Stimulated activated CD8-positive, alpha-beta memory T cell treated with anti-CD3 and anti-CD28 coated beads, Interleukin-15, amount 100 ng/mL, for 4 hours (primary cell): ENCODE measurements around the gene TUBG2.

Source experiments
- DNase-seq, 2 donors: peaks; one replicate each; pipeline ENCODE4 v3.0.0-alpha.2; 2020; ENCODE audit warnings: low read depth in 2 of 2

TUBG2 gene

DNA sequence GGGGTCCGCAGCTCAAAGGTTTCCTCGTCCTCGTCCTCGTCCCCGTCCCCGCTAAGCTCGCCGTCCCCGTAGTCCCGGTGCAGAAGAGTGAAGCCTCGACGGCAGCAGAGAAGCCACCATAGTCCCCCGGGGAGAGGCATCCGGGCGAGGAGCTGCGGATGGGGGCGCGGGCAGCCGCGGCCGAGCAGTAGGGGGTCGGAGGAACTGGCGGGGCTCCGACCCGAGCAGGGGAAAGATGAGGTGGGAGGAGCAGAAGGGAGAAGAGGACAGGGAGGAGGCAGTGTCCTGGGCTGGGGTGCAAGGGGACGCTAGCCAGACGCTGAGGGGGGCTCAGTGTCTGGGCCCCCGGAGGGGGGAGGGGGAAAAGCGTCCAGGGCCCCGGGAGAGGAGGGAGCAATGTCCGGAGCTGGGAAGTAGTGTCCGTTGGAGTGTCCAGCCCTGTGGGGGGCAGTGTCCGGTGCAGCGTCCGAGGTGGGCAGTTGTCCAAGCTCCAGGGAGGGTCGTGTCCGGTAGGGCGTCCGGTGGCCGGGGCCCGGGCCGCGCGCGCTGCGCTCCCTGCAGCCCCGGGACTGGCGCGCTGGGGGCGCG lies 17.4 kb downstream of the TUBG2 start, which contains the start of gene PLEKHH3:
Gene PLEKHH3 (minus strand): TSS at position 571 of the 588 bp plus-strand sequence. CDS start 431 bp downstream, at position 140.
- DNase-seq: no peak

DNA sequence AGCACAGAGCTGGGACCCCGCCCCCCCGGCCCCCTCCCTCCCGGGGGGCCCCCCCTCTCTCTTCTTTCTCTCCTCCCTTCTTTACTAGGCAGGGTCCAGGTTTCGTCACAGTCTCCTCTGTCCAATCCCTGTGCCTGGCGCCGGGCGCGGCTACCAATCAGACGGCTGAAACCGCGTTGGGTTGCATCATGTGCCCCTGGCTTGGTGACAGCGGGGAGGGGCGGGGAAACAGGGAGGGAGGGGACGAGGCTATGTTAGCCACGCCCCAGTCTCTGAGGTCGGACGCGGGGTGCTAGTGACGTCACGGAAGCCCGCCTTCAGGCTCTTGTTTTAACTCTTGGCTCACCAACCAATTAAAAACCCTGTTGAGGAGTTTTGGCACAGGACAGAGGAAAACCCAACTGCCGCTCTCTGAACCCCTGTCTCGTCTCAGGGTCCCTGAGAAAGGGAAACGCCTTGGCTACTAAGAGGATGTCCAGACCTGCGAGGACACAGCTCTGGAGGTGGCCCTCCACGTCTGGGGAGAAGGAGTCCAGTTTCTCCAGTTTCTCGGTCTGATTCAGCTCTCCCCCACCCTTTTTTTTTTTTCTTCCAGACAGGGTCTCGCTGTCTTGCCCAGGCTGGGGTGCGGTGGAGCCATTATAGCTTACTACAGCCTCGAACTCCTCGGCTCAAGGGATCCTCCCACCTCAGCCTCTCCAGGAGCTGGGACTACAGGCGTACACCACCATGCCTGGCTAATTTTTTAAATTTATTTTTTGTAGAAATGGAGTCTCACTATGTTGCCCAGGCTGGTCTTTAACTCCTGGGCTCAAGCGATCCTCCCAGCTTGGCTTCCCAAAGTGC lies 18.2 kb downstream of the TUBG2 start:
- DNase-seq: peak; percentile 94 to 98

- peak; percentile 46 to 56 for DNase-seq
Observed at GRCh38 chr17:42677921-42678781, 19.1 kb downstream of the TUBG2 start.

- no peak for DNase-seq
Observed at GRCh38 chr17:42678951-42679491, 19.9 kb downstream of the TUBG2 start.

DNA sequence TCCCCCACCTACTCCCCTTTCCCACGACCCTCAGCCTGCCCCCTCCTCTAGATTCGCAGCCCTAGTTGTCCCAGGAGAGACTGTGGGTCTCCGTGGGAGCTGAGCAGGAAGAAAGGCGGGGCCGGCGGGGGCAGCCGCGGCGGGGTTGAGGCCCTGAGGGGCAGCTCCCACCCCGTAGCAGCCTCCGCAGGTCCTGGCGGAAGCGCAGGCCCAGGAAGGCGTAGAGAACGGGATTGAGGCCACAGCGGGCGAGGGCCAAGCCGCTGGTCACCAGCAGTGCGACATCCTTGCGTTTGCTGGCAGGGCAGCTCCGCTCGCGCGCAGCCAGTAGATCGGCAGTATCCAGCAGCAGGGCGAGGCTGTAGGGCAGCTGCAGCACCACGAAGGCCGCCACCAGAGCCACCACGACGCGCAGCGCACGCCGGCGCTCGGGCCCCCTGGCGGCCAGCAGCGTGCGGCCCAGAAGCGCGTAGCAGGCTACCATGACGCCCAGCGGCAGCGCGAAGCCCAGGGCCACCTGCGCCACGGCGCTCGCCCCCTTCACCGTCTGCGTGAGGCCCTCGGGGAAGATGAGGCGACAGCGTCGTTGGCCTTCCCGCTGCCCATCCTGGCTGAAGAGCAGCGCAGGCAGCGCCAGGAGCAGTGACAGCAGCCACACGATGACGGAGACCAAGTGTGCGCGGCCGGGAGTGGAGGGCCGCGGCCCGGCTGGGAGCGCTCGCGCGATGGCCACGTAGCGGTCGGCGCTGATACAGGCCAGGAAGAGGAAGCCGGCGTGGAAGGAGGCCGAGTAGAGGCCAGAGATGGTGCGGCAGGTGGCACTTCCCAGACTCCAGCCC lies 20.6 kb downstream of the TUBG2 start:
- peak in 1 of 2 donors; percentile 49 for DNase-seq

GRCh38 chr17:42680331-42680808 lies 21.3 kb downstream of the TUBG2 start:
- no peak for DNase-seq

DNA sequence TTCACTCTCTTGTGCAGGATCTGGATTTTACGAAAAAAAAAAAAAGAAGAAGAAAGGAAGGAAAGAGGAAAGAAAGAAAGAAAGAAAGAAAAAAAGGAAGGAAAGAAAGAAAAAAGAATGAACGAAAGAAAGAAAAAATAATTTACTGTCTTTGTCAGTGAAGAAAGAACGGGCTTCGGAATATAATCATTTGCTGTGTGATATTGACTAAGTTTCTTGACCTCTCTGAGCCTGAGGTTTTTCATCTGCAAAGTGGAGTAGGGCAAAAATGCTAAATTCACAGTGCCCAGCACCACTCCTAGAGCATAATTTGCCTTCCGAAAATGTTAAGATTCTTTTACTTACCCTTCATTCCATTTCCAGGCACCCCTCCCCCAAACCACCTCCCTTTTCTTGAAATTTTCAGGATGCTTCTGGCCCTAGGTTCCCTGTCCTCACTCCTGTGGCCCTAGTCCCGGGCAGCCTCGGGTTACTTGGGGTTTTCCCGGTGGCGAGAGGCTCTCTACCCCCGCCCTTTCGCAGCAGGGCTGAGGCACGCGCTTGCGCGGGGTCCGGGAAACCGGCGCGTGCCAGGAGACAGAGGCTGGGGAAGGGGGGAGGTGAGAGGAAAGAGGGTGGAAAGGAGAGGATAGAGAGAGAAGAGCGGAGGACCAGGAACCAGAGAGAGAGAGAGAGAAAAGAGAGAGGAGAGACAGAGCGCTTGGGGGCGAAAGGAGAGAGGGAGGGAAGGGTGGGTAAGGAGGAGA lies 23.1 kb downstream of the TUBG2 start, which contains the start of gene CNTNAP1:
Gene CNTNAP1 (plus strand): TSS at position 556 of the 746 bp plus-strand sequence. CDS start 299 bp downstream, outside the sequence.
- no peak for DNase-seq

DNA sequence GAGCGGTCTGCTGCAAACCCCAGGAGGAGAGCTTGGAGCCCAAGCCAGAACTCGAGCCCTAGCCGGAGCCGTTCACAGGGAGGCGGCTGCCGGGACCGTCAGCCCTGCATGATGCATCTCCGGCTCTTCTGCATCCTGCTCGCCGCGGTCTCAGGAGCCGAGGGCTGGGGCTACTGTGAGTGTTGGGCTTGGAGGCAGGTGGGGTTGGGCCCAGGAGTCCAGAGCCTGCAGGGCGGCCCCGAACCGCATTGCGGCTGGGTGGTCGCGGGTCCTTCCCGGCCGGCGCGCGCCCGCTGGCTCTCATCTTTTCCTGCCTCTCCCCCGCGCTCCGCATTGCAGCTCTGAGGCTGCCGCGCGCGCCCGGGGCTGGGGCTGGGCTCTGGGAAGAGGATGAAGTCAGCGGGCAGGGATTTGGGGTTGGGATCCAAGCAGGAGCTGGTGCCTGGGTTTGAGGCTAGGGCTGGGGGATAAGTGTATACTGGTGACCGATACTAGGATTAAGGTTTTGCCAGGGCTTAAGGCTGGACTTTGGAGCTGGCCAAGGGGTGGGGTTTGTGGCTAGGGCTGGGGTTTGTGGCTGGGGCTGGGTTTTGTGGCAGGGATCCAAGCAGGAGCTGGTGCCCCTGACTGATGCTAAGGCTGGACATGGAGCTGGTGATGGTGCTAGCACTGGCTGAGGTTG lies 23.8 kb downstream of the TUBG2 start:
- DNase-seq: no peak

DNA sequence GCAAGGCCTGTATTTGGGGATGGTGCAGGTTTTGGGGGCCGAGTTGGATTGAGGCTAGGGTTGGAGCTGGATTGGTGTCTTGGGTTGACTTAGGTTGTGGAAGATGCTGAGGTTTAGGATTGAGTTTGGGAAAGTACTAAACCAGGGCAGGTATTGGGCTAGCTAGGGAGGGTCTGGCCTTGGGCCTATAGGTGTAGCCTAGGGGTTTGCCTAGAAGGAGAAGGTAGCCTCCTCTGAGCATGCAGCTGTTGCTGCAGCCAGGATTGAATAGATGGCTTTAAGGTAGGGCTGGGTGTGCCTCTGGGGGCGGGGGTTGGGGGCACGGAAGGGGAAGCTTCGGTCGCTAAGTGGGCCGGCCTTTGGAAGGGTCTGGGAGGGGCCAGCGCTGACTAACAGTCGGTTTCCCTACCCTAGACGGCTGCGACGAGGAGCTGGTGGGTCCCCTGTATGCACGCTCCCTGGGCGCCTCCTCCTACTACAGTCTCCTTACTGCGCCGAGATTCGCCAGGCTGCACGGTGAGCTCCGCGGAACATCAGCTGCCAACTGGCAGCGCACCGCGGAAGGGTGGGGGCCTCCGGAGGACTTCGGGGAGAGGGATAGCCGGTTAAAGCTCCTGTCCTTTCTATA lies 24.4 kb downstream of the TUBG2 start:
- no peak for DNase-seq

DNA sequence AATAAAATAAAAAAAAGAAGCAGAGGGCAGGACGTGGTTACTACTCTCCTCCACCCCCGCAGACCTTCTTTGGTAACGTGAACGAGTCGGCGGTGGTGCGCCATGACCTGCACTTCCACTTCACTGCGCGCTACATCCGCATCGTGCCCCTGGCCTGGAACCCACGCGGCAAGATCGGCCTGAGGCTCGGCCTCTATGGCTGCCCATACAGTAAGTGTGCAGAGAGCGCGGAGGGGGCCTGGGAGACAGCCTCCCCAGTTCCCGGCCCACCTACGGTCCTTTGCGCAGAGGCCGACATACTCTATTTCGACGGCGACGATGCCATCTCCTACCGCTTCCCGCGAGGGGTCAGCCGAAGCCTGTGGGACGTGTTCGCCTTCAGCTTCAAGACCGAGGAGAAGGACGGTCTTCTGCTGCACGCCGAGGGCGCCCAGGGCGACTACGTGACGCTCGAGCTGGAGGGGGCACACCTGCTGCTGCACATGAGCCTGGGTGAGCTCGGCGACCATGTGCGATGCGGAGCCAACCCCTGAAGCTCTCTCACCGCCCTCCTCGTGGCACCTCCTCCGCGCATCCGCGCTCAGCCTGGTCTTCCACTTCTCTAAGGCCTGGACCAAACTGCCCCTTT lies 26.0 kb downstream of the TUBG2 start:
- no peak for DNase-seq

DNA sequence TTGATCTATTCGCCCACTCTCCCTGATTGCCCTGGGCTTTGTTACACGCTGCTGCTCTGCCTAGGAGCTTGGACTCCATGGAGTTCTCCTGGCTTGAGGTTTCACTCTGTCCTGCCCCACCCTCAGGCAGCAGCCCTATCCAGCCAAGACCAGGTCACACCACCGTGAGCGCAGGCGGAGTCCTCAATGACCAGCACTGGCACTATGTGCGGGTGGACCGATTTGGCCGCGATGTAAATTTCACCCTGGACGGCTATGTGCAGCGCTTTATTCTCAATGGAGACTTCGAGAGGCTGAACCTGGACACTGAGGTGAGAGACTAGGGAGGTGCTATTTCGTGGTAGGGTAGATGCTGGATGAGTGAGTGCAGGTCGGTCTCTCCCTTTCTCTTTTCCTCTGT lies 26.7 kb downstream of the TUBG2 start:
- no peak for DNase-seq

DNA sequence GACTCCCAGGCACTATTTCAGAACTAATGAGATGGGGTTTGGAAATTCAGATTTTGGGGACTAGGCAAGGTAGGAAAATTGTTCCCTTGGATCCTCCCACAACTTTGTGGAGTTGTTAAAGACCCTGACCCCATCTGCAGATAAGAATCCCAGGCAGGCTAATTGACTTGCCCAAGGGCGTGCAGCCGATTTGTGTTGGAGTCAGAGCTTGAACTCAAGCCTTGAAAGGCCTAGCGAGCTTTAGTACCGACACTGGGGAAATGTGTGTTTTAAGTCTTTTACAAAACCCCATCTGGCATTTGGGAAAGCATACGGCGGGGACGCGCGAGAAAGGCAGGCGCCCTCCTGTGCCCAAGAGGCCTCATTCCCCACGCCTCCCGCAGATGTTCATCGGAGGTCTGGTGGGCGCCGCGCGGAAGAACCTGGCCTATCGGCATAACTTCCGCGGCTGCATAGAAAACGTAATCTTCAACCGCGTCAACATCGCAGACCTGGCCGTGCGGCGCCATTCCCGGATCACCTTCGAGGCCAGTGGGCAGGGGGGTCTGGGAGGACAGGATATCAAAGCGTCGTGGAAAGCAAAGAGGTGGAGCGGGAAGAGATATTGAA lies 27.5 kb downstream of the TUBG2 start:
- no peak for DNase-seq

DNA sequence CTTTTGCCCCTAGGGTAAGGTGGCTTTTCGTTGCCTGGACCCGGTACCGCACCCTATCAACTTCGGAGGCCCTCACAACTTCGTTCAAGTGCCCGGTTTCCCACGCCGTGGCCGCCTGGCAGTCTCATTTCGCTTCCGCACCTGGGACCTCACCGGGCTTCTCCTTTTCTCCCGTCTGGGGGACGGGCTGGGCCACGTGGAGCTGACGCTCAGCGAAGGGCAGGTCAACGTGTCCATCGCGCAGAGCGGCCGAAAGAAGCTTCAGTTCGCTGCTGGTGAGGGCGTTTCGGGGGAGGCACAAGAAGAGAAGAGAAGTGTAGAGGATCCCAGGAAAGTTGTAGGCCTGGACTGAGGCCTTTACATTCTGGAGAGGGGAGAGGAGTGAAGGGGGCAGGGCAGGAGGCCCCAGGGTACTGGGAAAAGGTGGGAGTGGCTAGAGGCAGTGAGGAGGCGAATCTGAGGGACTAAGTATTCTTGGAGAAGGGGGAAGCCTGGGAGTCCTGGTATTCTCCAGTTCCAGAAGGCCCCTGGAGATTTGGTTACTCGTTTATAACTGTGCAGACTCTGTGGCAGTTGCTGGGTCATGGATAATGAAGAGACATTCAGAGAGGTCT lies 28.7 kb downstream of the TUBG2 start:
- no peak for DNase-seq

GRCh38 chr17:42690596-42690995 lies 31.5 kb downstream of the TUBG2 start:
- no peak for DNase-seq

DNA sequence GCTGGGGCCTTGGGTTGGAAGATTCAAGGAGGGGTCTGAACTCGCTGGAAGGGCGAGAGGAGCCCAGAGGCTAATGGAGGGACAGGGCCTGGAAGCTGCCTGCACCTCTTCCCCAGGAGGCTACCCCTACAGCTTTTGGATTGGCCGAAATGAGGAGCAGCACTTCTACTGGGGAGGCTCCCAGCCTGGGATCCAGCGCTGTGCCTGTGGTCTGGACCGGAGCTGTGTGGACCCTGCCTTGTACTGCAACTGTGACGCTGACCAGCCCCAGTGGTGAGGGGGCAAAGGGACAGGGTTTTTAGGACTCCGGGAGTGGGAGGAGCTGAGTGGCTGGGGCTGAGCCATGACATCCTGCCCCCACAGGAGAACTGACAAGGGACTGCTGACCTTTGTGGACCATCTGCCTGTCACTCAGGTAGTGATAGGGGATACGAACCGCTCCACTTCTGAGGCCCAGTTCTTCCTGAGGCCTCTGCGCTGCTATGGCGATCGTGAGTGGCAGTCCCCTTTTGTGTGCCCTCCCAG lies 32.0 kb downstream of the TUBG2 start:
- no peak for DNase-seq

DNA sequence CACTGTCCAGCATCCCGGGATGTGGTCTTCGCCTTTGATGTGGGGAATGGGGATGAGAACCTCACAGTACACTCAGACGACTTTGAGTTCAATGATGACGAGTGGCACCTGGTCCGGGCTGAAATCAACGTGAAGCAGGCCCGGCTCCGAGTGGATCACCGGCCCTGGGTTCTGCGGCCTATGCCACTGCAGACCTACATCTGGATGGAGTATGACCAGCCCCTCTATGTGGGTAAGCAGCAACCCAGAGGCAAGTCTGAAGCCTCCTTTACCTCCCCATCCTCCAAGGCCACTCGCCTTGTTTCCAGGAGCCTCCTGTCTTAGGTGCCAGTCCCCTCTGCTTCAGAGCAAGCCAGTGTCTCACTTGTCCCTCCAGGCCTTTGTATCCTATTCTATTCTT lies 33.4 kb downstream of the TUBG2 start:
- DNase-seq: no peak

- DNase-seq: no peak
Observed at GRCh38 chr17:42694524-42694923, 35.4 kb downstream of the TUBG2 start.
